A549 (cell line): ENCODE results near the gene RASA3. TPM values are rescaled to one million over a fixed set of nuclear protein-coding genes. Genes with fewer than 3 reads are reported as not detected.

Source experiments
- ATAC-seq, 2 experiments: fragments of 200-7000 bp in 1 of 2; fragments of >200 bp in 1 of 2; cut with Nextera tagmentation in 1 of 2; cut with Tn5 transposase in 1 of 2; 3 replicates each; pipeline versions ENCODE4 v1.8.0 to v1.9.1; 2018 to 2020; ENCODE audit warnings: mild to moderate bottlenecking in 1 of 2, moderate library complexity in 1 of 2
- CTCF ChIA-PET: fragments of 300-600 bp; sonication (Branson Sonifier 250); formaldehyde crosslinking; extraction: SDS; loops from one replicate; lab custom pipeline; 2021; ENCODE audit warnings: antibody characterized with exemption, inconsistent platforms; lab: Yijun Ruan, JAX
- POLR2A ChIA-PET: fragments of 350-600 bp; formaldehyde crosslinking; extraction: SDS; loops from one replicate; lab custom pipeline; 2021; ENCODE audit warnings: antibody characterized with exemption, inconsistent platforms; lab: Yijun Ruan, JAX
- DNase-seq, 2 experiments: peaks; one replicate each; pipeline versions ENCODE4 v3.0.0 to v3.0.0-alpha.2; 2011 to 2016; ENCODE audit warnings: low read depth in 1 of 2, low spot score in 1 of 2
- FAIRE-seq: peaks from 2 replicates; lab custom pipeline; 2011; peaks lifted over from hg19 to GRCh38; lab: Jason Lieb, UNC
- H3K27ac ChIP-seq, 2 experiments: fragments of >200 bp; sonication (Bioruptor Twin); formaldehyde crosslinking; 3 replicates each; pipeline ENCODE4 v1.5.1; 2016 to 2017
- H3K4me1 ChIP-seq: fragments of >200 bp; sonication (Bioruptor Twin); formaldehyde crosslinking; 3 replicates; pipeline ENCODE4 v1.6.1; 2016
- H3K4me2 ChIP-seq: fragments of >200 bp; sonication (Bioruptor Twin); formaldehyde crosslinking; 3 replicates; pipeline ENCODE4 v1.6.1; 2016
- H3K4me3 ChIP-seq: fragments of >200 bp; sonication (Bioruptor Twin); formaldehyde crosslinking; 3 replicates; pipeline ENCODE4 v1.5.1; 2016
- H3K9me3 ChIP-seq: fragments of >200 bp; sonication (Bioruptor Twin); formaldehyde crosslinking; 3 replicates; pipeline ENCODE4 v1.6.1; 2016
- BHLHE40 ChIP-seq: IDR thresholded peaks from 2 replicates; pipeline ENCODE4 v1.6.1; 2012; ENCODE audit warnings: low read depth, low read length, inconsistent platforms
- CEBPB ChIP-seq, 2 experiments: fragments of >200 bp in 1 of 2; sonication (Bioruptor Twin) in 1 of 2; formaldehyde crosslinking in 1 of 2; IDR thresholded peaks; 2 replicates each; pipeline ENCODE4 v1.6.1; 2012 to 2016
- EHF ChIP-seq: fragments of 250-450 bp; sonication (Bioruptor Pico); IDR thresholded peaks from 2 replicates; pipeline ENCODE4 v1.5.0; 2020; ENCODE audit warnings: mild to moderate bottlenecking
- EP300 ChIP-seq, 2 experiments: fragments of >200 bp; sonication (Bioruptor Twin); formaldehyde crosslinking; IDR thresholded peaks; 2 replicates in 1 of 2; 3 replicates in 1 of 2; pipeline ENCODE4 v1.6.1; 2016 to 2017
- HEYL ChIP-seq: fragments of 250-450 bp; sonication (Bioruptor Pico); IDR thresholded peaks from 2 replicates; pipeline ENCODE4 v1.8.0; 2021; ENCODE audit warnings: mild to moderate bottlenecking, moderate library complexity
- HOXA7 ChIP-seq: fragments of 250-450 bp; sonication (Bioruptor Pico); IDR thresholded peaks from 2 replicates; pipeline ENCODE4 v1.5.0; 2020; ENCODE audit warnings: mild to moderate bottlenecking, moderate library complexity
- JUN ChIP-seq, 2 experiments: fragments of >200 bp; sonication (Bioruptor Twin); formaldehyde crosslinking; IDR thresholded peaks; 2 replicates in 1 of 2; 3 replicates in 1 of 2; pipeline ENCODE4 v1.6.1; 2016 to 2017
- JUNB ChIP-seq: fragments of >200 bp; sonication (Bioruptor Twin); formaldehyde crosslinking; IDR thresholded peaks from 2 replicates; pipeline ENCODE4 v1.6.1; 2016
- KDM5A ChIP-seq: fragments of 200-600 bp; sonication (generic); IDR thresholded peaks from 2 replicates; pipeline ENCODE4 v1.6.1; 2016; ENCODE audit warnings: antibody characterized with exemption, mild to moderate bottlenecking
- MAFK ChIP-seq: fragments of 450-650 bp; IDR thresholded peaks from 2 replicates; pipeline ENCODE4 v1.6.1; 2014; ENCODE audit not compliant: partially characterized antibody
- NPAS2 ChIP-seq: fragments of 250-450 bp; sonication (Bioruptor Pico); IDR thresholded peaks from 2 replicates; pipeline ENCODE4 v1.8.0; 2022; ENCODE audit warnings: mild to moderate bottlenecking, moderate library complexity, borderline replicate concordance
- PHF8 ChIP-seq: fragments of 200-600 bp; sonication (generic); IDR thresholded peaks from 2 replicates; pipeline ENCODE4 v1.6.1; 2016; ENCODE audit warnings: low read depth, mild to moderate bottlenecking, antibody characterized with exemption, moderate library complexity, borderline replicate concordance
- RFX5 ChIP-seq: fragments of 450-650 bp; IDR thresholded peaks from 2 replicates; pipeline ENCODE4 v1.7.1; 2014; ENCODE audit warnings: antibody characterized with exemption, mild to moderate bottlenecking, moderate library complexity
- TFCP2L1 ChIP-seq: fragments of 250-450 bp; sonication (Bioruptor Pico); IDR thresholded peaks from 2 replicates; pipeline ENCODE4 v1.5.0; 2021; ENCODE audit warnings: mild to moderate bottlenecking
- TP53 ChIP-seq: fragments of 250-450 bp; sonication (Bioruptor Pico); IDR thresholded peaks from 2 replicates; pipeline ENCODE4 v1.5.0; 2021; ENCODE audit warnings: mild to moderate bottlenecking, moderate library complexity
- ZNF302 ChIP-seq: fragments of 250-450 bp; sonication (Bioruptor Pico); IDR thresholded peaks from 2 replicates; pipeline ENCODE4 v1.9.0; 2021; ENCODE audit warnings: inconsistent platforms, mild to moderate bottlenecking, moderate library complexity
- ZSCAN20 ChIP-seq: fragments of 250-450 bp; sonication (Bioruptor Pico); IDR thresholded peaks from 2 replicates; pipeline ENCODE4 v1.8.0; 2022; ENCODE audit warnings: mild to moderate bottlenecking, moderate library complexity
- WGBS: methylation state at CpG from one replicate; pipeline ENCODE4 v1.1.6; 2017; ENCODE audit errors: missing lambda C conversion rate; 5-methylcytosine and 5-hydroxymethylcytosine counted together
- polyA plus RNA-seq, 4 experiments: library from polyadenylated mRNA; depleted of rRNA in 3 of 4; stranded (reverse); fragments of >200 nt; fragmentation: RNase III in 1 of 4; extraction: RNeasy Plus Mini Kit Qiagen cat#74134 plus additional on column Dnase treatment in 1 of 4; gene quantifications; 2 replicates in 3 of 4; 3 replicates in 1 of 4; pipeline ENCODE4 v1.2.3, GENCODE V29; 2011 to 2017
- TF ChIP-seq, protein P1 (sequence below): fragments of 150-350 bp; IDR thresholded peaks from 2 replicates; pipeline ENCODE4 v1.6.1; 2014; ENCODE audit warnings: low read depth, mild to moderate bottlenecking, low read length
- TF ChIP-seq, protein P2 (sequence below): IDR thresholded peaks from 2 replicates; pipeline ENCODE4 v1.6.1; 2012; ENCODE audit warnings: low read depth, borderline replicate concordance
- TF ChIP-seq, protein P3 (sequence below): fragments of 450-650 bp; IDR thresholded peaks from 2 replicates; pipeline ENCODE4 v1.6.1; 2014; ENCODE audit warnings: antibody characterized with exemption
- TF ChIP-seq, protein P4 (sequence below): IDR thresholded peaks from 2 replicates; pipeline ENCODE4 v1.6.1; 2012

RASA3 gene
- polyA plus RNA-seq, 2 of the 4 experiments (the other 2 are of a cell fraction), result 4.3 to 7.6 TPM

DNA sequence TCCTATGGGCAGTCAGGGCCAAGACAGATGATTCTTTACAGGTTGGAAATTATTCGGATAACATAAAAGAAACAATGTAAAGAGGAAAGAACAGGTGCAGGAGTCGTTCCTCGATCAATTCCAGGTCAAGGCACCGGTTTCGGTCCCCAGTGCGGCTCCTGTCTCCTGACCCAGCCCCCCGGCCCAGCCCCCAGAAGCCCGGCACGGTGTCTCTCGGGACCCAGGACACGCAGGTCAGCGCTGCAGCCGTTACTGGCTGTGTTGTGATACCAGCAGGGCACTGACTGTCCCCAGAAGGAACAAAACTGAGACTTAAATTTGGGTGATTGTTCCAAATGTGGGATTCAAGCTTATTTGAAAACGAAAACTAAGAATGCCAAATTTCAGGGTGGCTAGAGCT is 8.5 kb downstream of the RASA3 start:
- Histone ChIP-seq H3K4me2 (no peak overlapping the region), H3K27ac (no peak overlapping the region), H3K4me3 (no peak overlapping the region), H3K9me3 (no peaks in the 10 kb centered on the region), H3K4me1 (peaks cover 6% of the 10 kb centered on the region; the same call in 2 of the 3 replicates)
- FAIRE-seq, result no peak
- POLR2A ChIA-PET, result no interaction called here
- WGBS, result 73% methylated on average over 6 of the region's 14 CpGs
- no peak for DNase-seq
- TF ChIP-seq, protein P1, sequence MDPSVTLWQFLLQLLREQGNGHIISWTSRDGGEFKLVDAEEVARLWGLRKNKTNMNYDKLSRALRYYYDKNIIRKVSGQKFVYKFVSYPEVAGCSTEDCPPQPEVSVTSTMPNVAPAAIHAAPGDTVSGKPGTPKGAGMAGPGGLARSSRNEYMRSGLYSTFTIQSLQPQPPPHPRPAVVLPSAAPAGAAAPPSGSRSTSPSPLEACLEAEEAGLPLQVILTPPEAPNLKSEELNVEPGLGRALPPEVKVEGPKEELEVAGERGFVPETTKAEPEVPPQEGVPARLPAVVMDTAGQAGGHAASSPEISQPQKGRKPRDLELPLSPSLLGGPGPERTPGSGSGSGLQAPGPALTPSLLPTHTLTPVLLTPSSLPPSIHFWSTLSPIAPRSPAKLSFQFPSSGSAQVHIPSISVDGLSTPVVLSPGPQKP, result no peak
- TF ChIP-seq JUN (IDR thresholded peaks at IDR 0.05), result no peak
- no peak for TF ChIP-seq TP53 (CRISPR knock-in tag)
- CTCF ChIA-PET, result interaction anchor here (1.0 kb wide), 1 partner anchor 9 kb away, joined by 3 read pairs; no protein-coding TSS in a partner anchor
- no peak for ATAC-seq

DNA sequence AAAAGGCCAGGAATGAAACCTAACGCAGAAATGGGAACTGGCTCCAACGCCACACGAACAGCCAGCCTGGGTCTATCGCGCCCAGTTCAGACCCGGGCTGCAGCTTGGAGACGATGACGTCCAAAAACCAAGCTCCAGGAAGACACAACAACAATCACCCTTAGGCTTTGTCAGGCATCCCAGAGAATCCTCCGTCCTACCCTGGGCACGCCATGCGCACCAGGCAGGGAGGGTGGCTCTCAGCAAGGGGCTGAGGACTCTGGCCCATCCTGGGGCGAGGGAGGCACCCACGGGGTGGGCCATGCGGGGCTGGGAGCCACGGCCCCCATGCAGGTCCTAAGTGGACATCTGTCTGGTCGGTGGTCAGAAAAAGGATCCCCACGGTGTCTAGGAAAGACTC is 9.0 kb downstream of the RASA3 start:
- no peak for DNase-seq
- ATAC-seq, result no peak
- POLR2A ChIA-PET, result no interaction called here
- no peaks in the 10 kb centered on the region for H3K9me3 ChIP-seq
- 90% methylated on average over 10 of the region's 17 CpGs for WGBS
- H3K27ac ChIP-seq, result no peak overlapping the region
- TF ChIP-seq PHF8 (no peak), MAFK (no peak)
- TF ChIP-seq, all 56 proteins: peak for 0
- Histone ChIP-seq H3K4me2 (no peak overlapping the region), H3K4me3 (no peak overlapping the region), H3K4me1 (peaks cover 8% of the 10 kb centered on the region)
- no peak for FAIRE-seq
- CTCF ChIA-PET, result interaction anchor here (1.0 kb wide), 1 partner anchor 9 kb away, joined by 3 read pairs; no protein-coding TSS in a partner anchor

DNA sequence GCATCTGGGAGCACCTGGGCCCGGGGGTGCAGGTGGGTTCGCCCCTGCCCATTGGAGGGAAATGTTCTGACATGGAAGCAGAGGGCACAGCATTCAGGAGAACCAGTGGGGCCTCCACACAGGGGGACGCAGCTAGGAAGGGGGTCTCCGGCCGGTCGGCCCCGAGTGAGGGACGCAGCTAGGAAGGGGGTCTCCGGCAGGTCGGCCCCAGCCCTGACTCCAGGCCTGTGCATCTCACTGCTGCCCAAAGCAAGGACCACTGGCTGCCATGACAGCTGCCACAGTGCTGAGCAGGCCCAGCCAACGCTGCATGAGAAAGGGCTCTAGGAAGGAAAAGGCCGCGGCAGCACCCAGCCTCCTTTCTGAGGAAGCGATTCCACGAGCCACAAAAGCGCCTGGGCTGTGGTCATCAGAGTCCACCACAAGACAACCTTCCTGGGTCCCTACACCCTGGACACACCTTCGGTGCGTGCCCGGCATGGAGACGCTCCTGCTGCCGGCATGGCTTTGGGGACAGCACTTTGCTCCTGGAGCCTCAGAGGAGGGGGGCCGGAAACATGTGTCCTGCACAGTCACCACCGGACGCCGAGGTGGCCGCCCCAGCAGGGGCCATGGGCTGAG is 9.7 kb downstream of the RASA3 start:
- ATAC-seq, result no peak

DNA sequence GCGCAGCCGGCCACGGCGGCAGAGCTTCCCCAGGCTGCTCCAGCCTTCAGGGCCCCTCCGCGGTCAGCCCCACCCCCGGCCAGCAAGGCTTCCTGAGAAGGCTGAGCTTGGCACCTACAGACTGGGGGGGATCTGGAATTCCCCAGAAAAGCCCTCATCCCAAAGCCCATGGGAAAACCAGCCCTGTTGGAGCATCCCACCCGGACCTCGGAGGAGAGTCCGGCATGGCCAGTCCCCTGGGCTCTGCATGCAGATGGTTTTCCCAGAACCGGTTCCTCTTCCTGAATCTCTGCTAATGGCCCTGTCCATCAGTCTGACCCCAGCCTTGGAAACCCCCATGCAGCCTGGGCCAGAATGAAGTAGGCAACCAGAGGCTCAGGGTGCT is 10.3 kb downstream of the RASA3 start:
- TF ChIP-seq BHLHE40 (no peak), ZSCAN20 (CRISPR knock-in tag) (no peak), NPAS2 (CRISPR knock-in tag) (no peak), KDM5A (no peak), EP300 (IDR thresholded peaks at IDR 0.05) (no peak), ZNF302 (CRISPR knock-in tag) (no peak), EHF (no peak)
- TF ChIP-seq, protein P2, sequence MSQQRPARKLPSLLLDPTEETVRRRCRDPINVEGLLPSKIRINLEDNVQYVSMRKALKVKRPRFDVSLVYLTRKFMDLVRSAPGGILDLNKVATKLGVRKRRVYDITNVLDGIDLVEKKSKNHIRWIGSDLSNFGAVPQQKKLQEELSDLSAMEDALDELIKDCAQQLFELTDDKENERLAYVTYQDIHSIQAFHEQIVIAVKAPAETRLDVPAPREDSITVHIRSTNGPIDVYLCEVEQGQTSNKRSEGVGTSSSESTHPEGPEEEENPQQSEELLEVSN, result no peak
- TF ChIP-seq, protein P3, sequence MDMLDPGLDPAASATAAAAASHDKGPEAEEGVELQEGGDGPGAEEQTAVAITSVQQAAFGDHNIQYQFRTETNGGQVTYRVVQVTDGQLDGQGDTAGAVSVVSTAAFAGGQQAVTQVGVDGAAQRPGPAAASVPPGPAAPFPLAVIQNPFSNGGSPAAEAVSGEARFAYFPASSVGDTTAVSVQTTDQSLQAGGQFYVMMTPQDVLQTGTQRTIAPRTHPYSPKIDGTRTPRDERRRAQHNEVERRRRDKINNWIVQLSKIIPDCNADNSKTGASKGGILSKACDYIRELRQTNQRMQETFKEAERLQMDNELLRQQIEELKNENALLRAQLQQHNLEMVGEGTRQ, result no peak
- FAIRE-seq (no peak), DNase-seq (no peak), ATAC-seq (no peak)
- CTCF ChIA-PET, result interaction anchor here (1.0 to 1.2 kb wide), 3 partner anchors 12 to 100 kb away, joined by 3 read pairs; no protein-coding TSS in a partner anchor
- H3K4me3 ChIP-seq, result no peak overlapping the region
- H3K27ac ChIP-seq, result peak overlapping the region in 1 of 2 experiments; percentile 48; a peak in 1 of 6 replicates
- 96% methylated on average over 4 of the region's 11 CpGs for WGBS
- no peak overlapping the region for H3K4me2 ChIP-seq
- POLR2A ChIA-PET, result no interaction called here
- H3K4me1 ChIP-seq, result peaks cover 16% of the 10 kb centered on the region
- H3K9me3 ChIP-seq, result no peaks in the 10 kb centered on the region

More for the DNA sequence above, 9.7 kb downstream of the RASA3 start:
- TF ChIP-seq JUNB (no peak), BHLHE40 (no peak), TFCP2L1 (CRISPR knock-in tag) (no peak), PHF8 (no peak), RFX5 (no peak), CEBPB (IDR thresholded peaks at IDR 0.05) (no peak), HOXA7 (no peak), JUN (IDR thresholded peaks at IDR 0.05) (no peak), HEYL (CRISPR knock-in tag) (no peak)
- TF ChIP-seq, protein P2, result no peak
- TF ChIP-seq, protein P1, result no peak
- TF ChIP-seq, protein P4, sequence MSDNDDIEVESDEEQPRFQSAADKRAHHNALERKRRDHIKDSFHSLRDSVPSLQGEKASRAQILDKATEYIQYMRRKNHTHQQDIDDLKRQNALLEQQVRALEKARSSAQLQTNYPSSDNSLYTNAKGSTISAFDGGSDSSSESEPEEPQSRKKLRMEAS, result no peak
- Histone ChIP-seq H3K9me3 (no peaks in the 10 kb centered on the region), H3K27ac (no peak overlapping the region), H3K4me1 (peaks cover 16% of the 10 kb centered on the region), H3K4me2 (no peak overlapping the region), H3K4me3 (no peak overlapping the region)
- 90% methylated on average over 18 of the region's 26 CpGs for WGBS
- FAIRE-seq (no peak), DNase-seq (no peak)
- CTCF ChIA-PET, result interaction anchor here (1.0 kb wide), 1 partner anchor 100 kb away, joined by 3 read pairs; no protein-coding TSS in a partner anchor
- POLR2A ChIA-PET, result no interaction called here
